BJ (cell line): Measurements from ENCODE around the gene TMEM256. TPM values are rescaled to one million over a fixed set of nuclear protein-coding genes. Genes with fewer than 3 reads are reported as not detected.

Experiments
- CTCF ChIA-PET: fragments of 350-600 bp; formaldehyde crosslinking; extraction: SDS; loops from one replicate; lab custom pipeline; 2021; ENCODE audit warnings: antibody characterized with exemption, inconsistent platforms; lab: Yijun Ruan, JAX
- POLR2A ChIA-PET: fragments of 300-600 bp; sonication (Branson Sonifier 250); formaldehyde crosslinking; extraction: SDS; loops from one replicate; lab custom pipeline; 2021; ENCODE audit warnings: antibody characterized with exemption; lab: Charles Lee
- DNase-seq: peaks from one replicate; pipeline ENCODE4 v3.0.0-alpha.2; 2011; ENCODE audit warnings: low read depth
- H3K27me3 ChIP-seq: 2 replicates; pipeline ENCODE4 v1.6.0; 2011; ENCODE audit warnings: low read length; ENCODE audit not compliant: control insufficient read depth, insufficient read depth
- H3K36me3 ChIP-seq: 2 replicates; pipeline ENCODE4 v1.5.1; 2011; ENCODE audit warnings: low read length; ENCODE audit not compliant: control insufficient read depth, insufficient read depth
- H3K4me3 ChIP-seq: 2 replicates; pipeline ENCODE4 v1.5.1; 2011; ENCODE audit warnings: low read depth, mild to moderate bottlenecking, control low read depth, low read length
- CTCF ChIP-seq: IDR thresholded peaks from 2 replicates; pipeline ENCODE4 v1.5.1; 2011; ENCODE audit warnings: low read depth, mild to moderate bottlenecking, control low read depth, inconsistent platforms, low read length, moderate library complexity; ENCODE audit not compliant: insufficient read depth
- polyA plus RNA-seq: library from polyadenylated mRNA; depleted of rRNA; stranded (reverse); fragments of >200 nt; gene quantifications from 2 replicates; pipeline ENCODE4 v1.2.3, GENCODE V29; 2011

TMEM256 gene
- polyA plus RNA-seq, 1 experiment: 101 TPM

GRCh38 chr17:7408863-7409262 lies 5.0 kb upstream of the TMEM256 start:
- no peak for TF ChIP-seq CTCF
- no peak overlapping the region for H3K4me3 ChIP-seq
- POLR2A ChIA-PET: no interaction called here
- no peak for DNase-seq
- no peaks in the 10 kb centered on the region for H3K27me3 ChIP-seq
- H3K36me3 ChIP-seq: peaks cover 11% of the 10 kb centered on the region
- CTCF ChIA-PET: no interaction called here

DNA sequence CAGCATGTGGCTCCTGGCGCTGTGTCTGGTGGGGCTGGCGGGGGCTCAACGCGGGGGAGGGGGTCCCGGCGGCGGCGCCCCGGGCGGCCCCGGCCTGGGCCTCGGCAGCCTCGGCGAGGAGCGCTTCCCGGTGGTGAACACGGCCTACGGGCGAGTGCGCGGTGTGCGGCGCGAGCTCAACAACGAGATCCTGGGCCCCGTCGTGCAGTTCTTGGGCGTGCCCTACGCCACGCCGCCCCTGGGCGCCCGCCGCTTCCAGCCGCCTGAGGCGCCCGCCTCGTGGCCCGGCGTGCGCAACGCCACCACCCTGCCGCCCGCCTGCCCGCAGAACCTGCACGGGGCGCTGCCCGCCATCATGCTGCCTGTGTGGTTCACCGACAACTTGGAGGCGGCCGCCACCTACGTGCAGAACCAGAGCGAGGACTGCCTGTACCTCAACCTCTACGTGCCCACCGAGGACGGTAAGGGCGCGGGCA lies 4.4 kb upstream of the TMEM256 start:
- ChIA-PET CTCF (no interaction called here), POLR2A (no interaction called here)
- Histone ChIP-seq H3K4me3 (no peak overlapping the region), H3K36me3 (peaks cover 11% of the 10 kb centered on the region), H3K27me3 (no peaks in the 10 kb centered on the region)
- DNase-seq: no peak
- no peak for TF ChIP-seq CTCF

DNA sequence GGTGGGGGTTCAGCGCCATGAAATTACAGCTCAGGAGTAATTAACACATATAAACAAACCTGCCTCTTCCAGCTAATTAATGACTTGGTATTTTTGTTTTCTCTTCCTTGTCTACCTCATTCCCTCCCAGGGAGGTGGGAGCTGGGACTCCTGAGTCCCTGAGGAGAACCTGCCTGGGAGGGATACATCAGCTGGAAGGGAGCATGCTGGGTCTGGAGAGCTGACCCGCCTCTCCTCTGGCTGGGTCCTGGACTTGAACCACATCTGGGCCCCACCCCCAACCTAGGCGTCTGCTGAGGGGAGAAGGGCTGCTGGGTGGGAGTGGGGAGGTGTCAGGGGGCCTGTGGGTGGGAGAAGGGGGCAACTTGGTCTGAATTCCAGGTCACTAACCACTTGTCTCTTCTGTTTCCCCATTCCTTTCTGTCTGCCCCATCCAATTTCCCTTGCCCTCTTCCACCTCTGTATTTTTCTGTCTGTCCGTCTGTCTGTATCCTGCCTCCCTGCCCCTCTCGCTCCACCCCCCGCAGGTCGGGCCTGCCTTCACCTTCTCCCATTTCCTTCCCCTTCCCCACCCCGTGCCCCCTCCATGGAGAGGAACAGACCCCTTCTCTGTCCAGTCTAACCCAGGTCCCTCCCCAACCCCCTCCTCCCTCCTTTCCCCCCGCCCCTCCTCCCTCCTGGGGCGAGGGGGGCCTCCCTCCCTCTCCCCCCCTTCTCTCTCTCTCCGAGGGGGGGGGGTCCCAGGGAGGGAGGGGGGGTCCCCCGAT lies 3.8 kb upstream of the TMEM256 start, which contains the start of gene NLGN2:
Gene NLGN2, plus strand, starts transcription at position 361 of the 767 bp plus-strand sequence. CDS start 411 bp downstream, outside the sequence.
- DNase-seq: no peak
- no peak for TF ChIP-seq CTCF
- Histone ChIP-seq H3K4me3 (no peak within 1 kb of the TSS), H3K36me3 (peaks cover 11% of the 10 kb centered on the region), H3K27me3 (no peaks in the 10 kb centered on the region)
- ChIA-PET POLR2A (no interaction called here), CTCF (interaction anchor here (2.2 kb wide), 1 partner anchor 29 kb away, joined by 11 read pairs; no protein-coding TSS in a partner anchor)

- ChIA-PET POLR2A (no interaction called here), CTCF (interaction anchor here (2.2 kb wide), 1 partner anchor 30 kb away, joined by 11 read pairs; no protein-coding TSS in a partner anchor)
- Histone ChIP-seq H3K4me3 (no peak overlapping the region), H3K27me3 (no peaks in the 10 kb centered on the region), H3K36me3 (peaks cover 11% of the 10 kb centered on the region)
- no peak for DNase-seq
- no peak for TF ChIP-seq CTCF
Measured at GRCh38 chr17:7407082-7407481, 3.2 kb upstream of the TMEM256 start.

DNA sequence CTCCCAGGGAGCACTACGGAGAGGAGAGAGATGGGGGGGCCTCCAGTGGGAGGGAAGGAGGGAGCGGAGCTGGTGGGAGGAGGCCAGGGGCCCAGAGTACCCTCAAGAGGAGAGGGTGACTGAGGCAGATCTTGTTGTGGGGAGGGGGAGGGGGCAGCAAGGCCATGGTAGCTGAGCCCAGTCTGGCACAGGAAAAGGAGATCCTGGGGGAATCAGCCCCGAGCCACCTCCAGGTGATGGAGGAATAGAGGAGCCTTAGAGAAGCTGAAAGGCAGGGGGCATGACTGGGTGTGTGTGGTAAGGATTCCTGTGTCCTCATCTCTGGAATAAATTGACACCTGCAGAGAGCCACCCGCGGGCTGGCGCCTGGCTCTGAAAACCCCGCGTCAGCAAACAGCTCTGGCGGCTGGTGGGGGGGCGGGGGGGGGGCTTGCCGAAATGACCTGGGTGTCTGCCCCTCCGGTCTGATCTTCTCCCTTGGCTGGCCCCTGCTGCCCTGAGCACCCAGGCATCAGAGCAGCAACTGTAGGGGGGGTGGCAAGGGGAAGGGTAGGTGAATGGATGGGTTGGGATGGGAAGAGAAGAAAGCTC lies 2.4 kb upstream of the TMEM256 start:
- CTCF ChIA-PET: interaction anchor here (0.6 to 2.2 kb wide), 4 partner anchors 31 to 360 kb away, joined by 3 to 11 read pairs (median 3); no protein-coding TSS in a partner anchor
- no peak for DNase-seq
- no peak for TF ChIP-seq CTCF
- H3K4me3 ChIP-seq: peak overlapping the region; percentile 59
- H3K36me3 ChIP-seq: peaks cover 11% of the 10 kb centered on the region
- POLR2A ChIA-PET: no interaction called here
- H3K27me3 ChIP-seq: no peaks in the 10 kb centered on the region
